ENCODE results near the gene SIL1.

SIL1 gene

DNA sequence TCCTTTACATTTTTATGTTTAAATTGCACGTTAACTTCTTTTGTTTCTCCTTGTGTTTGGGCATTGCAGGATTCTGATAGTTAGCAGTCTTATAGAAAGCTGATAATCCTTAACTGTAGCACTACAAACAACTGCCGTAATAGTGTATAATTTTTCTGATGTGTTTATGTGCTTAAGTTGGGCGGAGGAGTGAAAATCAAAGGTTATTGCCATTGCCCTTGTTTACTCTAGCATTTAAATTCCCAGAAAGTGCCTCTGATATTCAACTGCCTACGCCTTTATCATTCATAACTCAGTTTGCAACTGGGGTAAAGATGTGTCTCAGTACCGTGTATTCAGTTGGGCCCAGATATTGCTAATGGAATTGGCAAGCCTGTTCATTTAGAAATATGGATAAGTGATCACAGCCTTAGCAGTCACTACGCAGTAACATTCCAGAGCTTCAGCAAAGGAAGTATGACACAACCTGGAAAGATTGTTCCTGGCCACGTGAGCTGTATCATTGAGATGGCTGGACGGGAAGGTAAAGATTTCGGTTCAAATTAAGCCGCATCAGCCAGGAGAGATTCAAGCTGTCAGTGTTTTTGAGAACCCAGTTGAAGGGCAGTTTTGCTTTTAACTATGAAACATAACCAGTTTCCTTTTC is 294.9 kb downstream of the SIL1 start:
- no peak for DNase-seq

DNA sequence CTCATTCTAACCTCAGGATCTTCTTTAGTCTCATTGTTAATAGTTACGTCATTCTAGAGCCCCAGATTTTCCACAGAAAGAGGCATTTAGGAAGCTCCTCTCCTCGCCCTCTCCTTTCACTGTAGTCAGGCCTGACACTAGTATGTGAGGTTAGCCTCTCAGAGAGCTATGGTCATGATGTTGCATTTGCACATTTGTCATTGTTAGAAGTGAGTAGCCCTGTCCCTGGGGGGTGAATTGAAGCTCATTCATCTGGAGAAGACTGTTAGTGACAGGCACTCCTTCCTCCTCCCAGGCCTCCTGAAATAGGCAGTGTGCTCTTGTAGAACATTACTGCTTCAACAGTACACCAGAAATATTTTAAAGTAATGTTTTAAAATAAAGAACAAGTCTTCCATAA is 296.5 kb downstream of the SIL1 start:
- no peak for DNase-seq

DNA sequence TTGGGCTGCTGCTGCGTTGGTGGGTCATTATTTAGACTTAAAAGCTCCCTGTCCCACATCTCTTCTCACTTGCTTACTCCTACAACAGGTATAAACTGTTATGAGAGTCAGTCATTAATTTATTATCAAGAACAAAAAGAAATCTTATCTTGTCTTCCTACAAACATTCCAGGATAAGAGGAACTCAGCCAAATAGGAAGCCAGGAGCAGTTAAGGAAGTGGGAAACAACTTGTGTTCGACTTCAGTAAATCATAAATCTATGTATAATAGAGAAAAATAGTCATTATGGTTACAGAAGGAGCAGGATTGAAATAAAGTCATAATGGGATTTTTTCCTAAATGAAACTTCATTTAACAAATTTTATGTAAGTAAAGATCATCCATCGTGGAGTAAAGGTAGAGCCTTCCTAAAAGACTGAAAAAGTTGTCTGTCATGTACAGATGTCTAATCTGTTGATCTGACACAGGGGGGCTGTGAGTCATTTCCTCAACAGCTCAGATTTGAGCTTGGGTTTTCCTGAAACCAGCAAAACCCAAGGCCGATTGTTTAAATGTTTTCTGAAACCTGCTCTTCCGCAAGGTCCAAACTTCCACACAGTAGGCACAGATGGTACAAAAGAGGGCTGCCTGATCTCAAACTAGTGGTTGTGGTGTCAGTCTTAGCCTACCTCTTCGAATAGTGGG is 297.7 kb downstream of the SIL1 start:
- no peak for DNase-seq

DNA sequence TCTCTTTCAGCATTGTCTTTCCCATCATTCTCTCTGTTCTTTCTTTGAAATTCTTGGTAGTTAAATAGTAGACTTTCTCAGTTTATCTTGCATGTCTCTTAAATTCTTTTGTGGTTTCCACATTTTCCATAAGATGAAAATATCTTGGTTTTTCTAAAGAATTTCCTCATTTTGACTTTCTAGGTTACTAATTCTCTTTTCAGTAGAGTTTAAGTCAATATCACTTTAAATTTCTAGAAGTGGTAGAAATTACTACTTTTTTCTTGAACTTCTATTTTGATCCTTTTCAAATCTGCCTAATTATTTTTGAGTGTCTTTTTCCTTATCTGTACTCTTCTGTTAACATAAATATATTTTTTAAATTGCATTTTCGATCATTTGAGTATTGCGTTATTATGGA is 299.4 kb downstream of the SIL1 start:
- no peak for DNase-seq

DNA sequence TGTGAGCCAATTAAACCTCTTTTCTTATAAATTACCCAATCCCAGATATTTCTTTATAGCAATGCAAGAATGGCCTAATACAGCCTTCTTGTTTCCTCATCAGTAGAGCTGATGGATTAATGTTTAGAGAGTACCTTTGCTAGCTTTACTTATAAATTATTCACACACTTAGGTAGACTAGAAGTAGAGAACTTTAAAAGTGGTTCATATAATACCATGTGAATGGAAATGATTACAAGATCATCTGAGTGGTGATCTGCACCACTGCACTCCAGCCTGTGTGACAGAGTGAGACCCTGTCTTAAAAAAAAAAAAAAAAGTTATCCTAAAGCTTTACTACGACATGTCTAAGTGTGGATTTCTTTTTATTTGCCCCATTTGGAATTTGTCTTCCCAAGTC is 299.9 kb downstream of the SIL1 start:
- no peak for DNase-seq
